NT2/D1 (cell line): Measurements from ENCODE around the gene SEMA7A.

Experiments
- SUZ12 ChIP-seq: IDR thresholded peaks from 2 replicates; pipeline ENCODE4 v1.6.1; 2011; ENCODE audit not compliant: insufficient read length, insufficient read depth; ENCODE audit errors: extremely low read depth
- YY1 ChIP-seq: IDR thresholded peaks from 2 replicates; pipeline ENCODE4 v1.6.1; 2011; ENCODE audit not compliant: insufficient read length, insufficient read depth
- ZNF274 ChIP-seq: IDR thresholded peaks from 2 replicates; pipeline ENCODE4 v1.6.1; 2011; ENCODE audit warnings: mild to moderate bottlenecking, low read depth, low read length

DNA sequence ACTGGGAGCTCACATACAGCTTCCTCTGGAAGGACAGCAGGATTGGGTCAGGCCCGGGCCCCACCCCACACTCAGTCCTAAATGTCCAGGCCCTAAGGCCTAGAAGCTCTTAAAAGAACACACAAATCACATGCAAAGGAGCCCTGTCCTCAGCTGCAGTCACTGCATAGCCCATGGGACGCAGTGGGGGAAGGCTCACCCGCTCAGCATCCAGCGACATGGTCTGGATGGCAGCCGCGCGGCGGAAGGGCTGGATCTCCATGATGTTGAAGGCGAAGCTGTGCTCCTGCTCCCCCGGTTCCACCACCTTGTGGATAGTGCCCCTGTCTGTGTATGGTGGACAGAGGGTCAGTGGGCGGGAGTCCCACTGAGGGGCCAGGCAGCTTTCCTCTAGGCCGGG lies 22.1 kb downstream of the SEMA7A start:
- TF ChIP-seq YY1 (no peak), SUZ12 (no peak), ZNF274 (no peak)
